Measurements from ENCODE around the gene C15orf62. TPM values are rescaled to one million over a fixed set of nuclear protein-coding genes. Genes with fewer than 3 reads are reported as not detected.

The C15orf62 gene
- total RNA-seq, 1 donor from 2014 or later, result 1.8 TPM

- no peak overlapping the region for H3K4me3 ChIP-seq (ENCODE audit: low read depth, low read length)
- DNase-seq (ENCODE audit: low read depth), result no peak
- H3K27me3 ChIP-seq (ENCODE audit: control insufficient read depth, insufficient read depth, low read length), result no peaks in the 10 kb centered on the region
- no peak for FAIRE-seq
- no peak for TF ChIP-seq CTCF (IDR thresholded peaks at IDR 0.05; ENCODE audit: insufficient read depth, low read length, severe bottlenecking)
- H3K36me3 ChIP-seq (ENCODE audit: control insufficient read depth, insufficient read depth, low read length), result peaks cover under 1% of the 10 kb centered on the region
Observed at GRCh38 chr15:40766194-40766815, 3.5 kb upstream of the C15orf62 start.

- no peak for TF ChIP-seq CTCF (IDR thresholded peaks at IDR 0.05; ENCODE audit: insufficient read depth, low read length, severe bottlenecking)
- DNase-seq (ENCODE audit: low read depth) (peak; percentile 47), FAIRE-seq (no peak)
- H3K4me3 ChIP-seq (ENCODE audit: low read depth, low read length), result no peak overlapping the region
- no peaks in the 10 kb centered on the region for H3K27me3 ChIP-seq (ENCODE audit: control insufficient read depth, insufficient read depth, low read length)
- H3K36me3 ChIP-seq (ENCODE audit: control insufficient read depth, insufficient read depth, low read length), result peaks cover 1% of the 10 kb centered on the region
Observed at GRCh38 chr15:40766906-40767837, 2.6 kb upstream of the C15orf62 start.

- TF ChIP-seq CTCF (IDR thresholded peaks at IDR 0.05; ENCODE audit: insufficient read depth, low read length, severe bottlenecking), result no peak
- H3K36me3 ChIP-seq (ENCODE audit: control insufficient read depth, insufficient read depth, low read length), result peaks cover 4% of the 10 kb centered on the region
- no peaks in the 10 kb centered on the region for H3K27me3 ChIP-seq (ENCODE audit: control insufficient read depth, insufficient read depth, low read length)
- no peak overlapping the region for H3K4me3 ChIP-seq (ENCODE audit: low read depth, low read length)
- FAIRE-seq, result no peak
- DNase-seq (ENCODE audit: low read depth), result no peak
Observed at GRCh38 chr15:40767838-40768500, 1.8 kb upstream of the C15orf62 start.

GRCh38 chr15:40768521-40769273, 1.1 kb upstream of the C15orf62 start:
- H3K36me3 ChIP-seq (ENCODE audit: control insufficient read depth, insufficient read depth, low read length), result peaks cover 7% of the 10 kb centered on the region
- no peak overlapping the region for H3K4me3 ChIP-seq (ENCODE audit: low read depth, low read length)
- FAIRE-seq, result peak; percentile 70
- H3K27me3 ChIP-seq (ENCODE audit: control insufficient read depth, insufficient read depth, low read length), result no peaks in the 10 kb centered on the region
- no peak for DNase-seq (ENCODE audit: low read depth)
- no peak for TF ChIP-seq CTCF (IDR thresholded peaks at IDR 0.05; ENCODE audit: insufficient read depth, low read length, severe bottlenecking)

- FAIRE-seq (no peak), DNase-seq (ENCODE audit: low read depth) (no peak)
- H3K4me3 ChIP-seq (ENCODE audit: low read depth, low read length), result peak overlapping the region; percentile 13
- H3K27me3 ChIP-seq (ENCODE audit: control insufficient read depth, insufficient read depth, low read length), result no peaks in the 10 kb centered on the region
- TF ChIP-seq CTCF (IDR thresholded peaks at IDR 0.05; ENCODE audit: insufficient read depth, low read length, severe bottlenecking), result no peak
- H3K36me3 ChIP-seq (ENCODE audit: control insufficient read depth, insufficient read depth, low read length), result peaks cover 17% of the 10 kb centered on the region
Observed at GRCh38 chr15:40770147-40770721, 454 bp downstream of the C15orf62 start.
